HG03442 (cell line): ENCODE measurements around the gene MEGF11.
A peak's percentile ranks its signal among the peaks of the same experiment; 100 is the strongest.

Source experiments
- ATAC-seq: cut with Tn5 transposase; IDR thresholded peaks from one replicate; pipeline ENCODE4 v1.9.1; 2021; ENCODE audit warnings: mild to moderate bottlenecking, moderate library complexity; ENCODE audit not compliant: unreplicated experiment

The MEGF11 gene

GRCh38 chr15:66178531-66178910 is 75.0 kb downstream of the MEGF11 start:
- ATAC-seq: no peak

DNA sequence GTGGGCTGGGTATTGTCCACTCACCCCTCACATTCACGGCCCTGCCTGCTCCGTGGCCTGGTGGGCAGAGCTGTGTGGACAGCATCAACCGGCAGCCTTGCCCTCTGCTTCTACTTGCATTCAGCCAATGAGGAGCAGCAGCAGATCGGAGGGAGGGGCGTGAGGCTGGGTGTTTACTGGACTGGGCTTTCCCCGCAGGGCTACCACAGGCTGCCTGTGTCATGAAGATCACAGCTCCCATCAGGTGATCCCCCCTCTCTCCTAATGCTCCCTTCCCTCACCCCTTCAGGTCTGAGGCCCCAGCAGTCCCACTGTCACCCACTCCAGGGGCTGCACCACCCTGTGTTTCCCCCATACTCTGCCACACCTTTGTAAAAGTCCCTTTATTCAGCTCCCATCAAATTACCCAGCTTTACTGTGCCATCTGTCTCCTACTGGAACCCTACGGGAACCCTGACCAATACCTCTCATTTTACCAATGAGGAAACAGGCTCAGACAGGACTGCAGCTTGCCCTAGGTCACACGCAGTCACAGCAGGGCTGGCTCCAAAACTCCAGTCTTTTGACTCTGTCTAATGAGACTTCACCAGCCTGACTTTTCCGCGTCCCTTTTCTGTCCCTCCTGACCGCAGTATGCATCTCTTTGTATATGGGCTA is 81.1 kb downstream of the MEGF11 start:
- ATAC-seq: no peak

DNA sequence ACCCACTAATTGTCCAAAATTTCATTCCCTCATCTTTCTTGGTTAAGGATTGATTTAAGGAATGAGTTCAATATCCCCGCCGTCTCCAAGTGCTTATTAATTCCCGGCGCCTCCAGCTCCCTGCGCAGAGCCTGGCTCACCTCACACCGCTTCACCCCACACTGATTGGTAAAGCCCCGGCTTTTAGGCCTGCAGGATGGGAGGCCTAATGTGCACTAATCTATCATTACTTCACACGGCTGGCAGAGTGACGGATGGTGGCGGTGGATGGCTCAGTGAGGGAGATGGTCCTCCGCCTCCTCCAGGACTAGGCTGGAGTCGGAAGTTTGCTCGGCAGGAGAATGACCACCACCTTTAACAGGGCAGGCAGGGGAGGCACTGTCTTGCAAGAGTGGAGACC is 81.7 kb downstream of the MEGF11 start:
- ATAC-seq: no peak

GRCh38 chr15:66170716-66171115 is 82.8 kb downstream of the MEGF11 start:
- ATAC-seq: no peak

- no peak for ATAC-seq
Measured at GRCh38 chr15:66170042-66170441, 83.5 kb downstream of the MEGF11 start.

- ATAC-seq: no peak
Measured at GRCh38 chr15:66169625-66170024, 83.9 kb downstream of the MEGF11 start.

DNA sequence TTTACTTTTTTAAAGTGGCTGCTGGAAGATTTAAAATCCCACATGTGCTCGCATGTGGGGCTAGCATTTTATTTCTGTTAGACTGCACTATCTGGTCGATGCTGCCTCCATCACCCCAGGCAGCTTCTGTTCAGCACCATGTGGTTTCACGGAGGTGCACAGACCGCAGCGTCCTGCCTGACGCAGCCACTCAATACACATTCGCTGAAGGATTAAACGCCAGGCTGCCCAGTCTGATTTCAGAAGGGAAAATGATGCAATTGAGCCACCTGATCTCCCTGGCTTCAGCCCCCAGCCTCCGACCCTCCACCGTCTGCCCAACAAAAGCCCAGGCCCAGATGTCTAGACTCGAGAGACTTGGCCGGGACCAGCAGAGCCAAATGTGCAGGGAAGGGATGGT is 84.5 kb downstream of the MEGF11 start:
- no peak for ATAC-seq

GRCh38 chr15:66167854-66168253 is 85.7 kb downstream of the MEGF11 start:
- no peak for ATAC-seq

DNA sequence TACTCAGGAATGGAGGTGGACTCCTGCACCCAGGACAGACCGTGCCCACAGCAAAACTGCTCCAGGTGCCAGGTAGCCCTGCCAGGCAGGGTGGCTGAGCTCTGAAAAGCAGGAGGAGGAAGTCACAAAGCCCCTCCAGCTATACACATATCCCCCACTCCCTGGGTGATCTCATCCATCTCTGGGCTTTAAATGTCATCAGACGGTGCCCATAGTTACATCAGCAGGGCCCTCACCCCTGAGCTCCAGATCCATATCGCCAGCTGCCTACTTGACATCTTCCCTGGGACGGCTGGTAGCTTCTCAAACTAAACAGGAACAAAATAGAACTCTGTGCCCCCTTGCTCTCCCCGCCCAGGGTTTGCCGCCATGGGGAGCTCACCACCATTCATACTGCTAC is 87.7 kb downstream of the MEGF11 start:
- no peak for ATAC-seq

DNA sequence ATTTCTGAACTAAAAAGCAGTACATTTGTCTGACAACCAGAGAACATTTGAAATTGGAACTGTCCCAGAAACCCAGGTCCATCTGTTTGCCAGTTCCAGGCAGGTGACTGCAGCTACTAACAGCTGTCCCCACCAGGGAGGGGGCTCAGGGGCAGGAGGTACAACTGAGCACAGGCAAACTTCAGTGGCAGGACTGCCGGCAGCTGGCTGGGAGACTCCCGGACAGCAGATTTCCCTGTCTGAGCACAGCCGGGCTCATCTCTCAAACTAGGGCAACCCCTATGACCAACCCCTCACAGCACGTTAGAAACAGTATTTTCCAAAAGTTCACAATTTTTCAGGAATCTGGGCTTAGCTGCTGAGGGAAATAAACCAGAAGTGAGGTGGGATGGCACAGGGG is 88.8 kb downstream of the MEGF11 start:
- ATAC-seq: no peak

DNA sequence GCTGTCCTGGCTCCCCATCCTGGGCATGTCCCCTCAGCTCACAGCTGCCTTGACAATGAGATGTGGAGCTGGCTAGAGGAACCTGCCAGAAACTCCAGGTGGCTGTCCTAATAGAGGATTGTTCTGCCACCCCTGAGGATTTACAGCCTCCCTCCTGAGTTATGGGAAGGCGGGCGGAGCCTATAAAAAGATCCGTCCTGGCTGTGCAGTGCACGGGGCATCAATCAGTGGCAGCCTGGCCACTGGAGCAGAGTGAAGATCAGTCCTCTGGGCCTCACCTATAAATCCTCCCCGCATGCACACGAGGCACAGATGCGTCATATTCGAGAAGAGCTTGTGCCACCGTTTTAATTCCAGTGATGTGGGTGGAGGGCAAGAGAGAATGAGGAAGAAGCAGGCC is 90.0 kb downstream of the MEGF11 start:
- ATAC-seq: no peak

DNA sequence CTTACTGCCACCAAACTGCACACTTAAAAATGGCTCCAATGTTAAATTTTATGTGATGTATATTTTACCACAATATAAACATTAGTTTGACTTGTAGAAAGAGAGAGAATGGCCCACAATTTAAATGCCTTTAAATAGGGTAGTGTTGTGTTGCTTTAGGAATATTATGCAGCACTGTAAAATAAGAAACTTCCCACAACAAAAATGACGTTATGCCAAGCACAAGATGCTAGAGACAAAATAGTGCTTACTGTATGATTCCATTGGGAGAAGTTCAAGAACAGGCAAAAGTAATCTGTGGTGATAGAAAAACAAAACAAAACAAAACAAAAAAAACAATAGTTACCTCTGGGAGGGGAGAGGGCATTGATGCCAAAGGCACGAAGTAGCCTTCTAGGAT is 91.3 kb downstream of the MEGF11 start:
- no peak for ATAC-seq

GRCh38 chr15:66161575-66162118 is 91.9 kb downstream of the MEGF11 start:
- no peak for ATAC-seq

DNA sequence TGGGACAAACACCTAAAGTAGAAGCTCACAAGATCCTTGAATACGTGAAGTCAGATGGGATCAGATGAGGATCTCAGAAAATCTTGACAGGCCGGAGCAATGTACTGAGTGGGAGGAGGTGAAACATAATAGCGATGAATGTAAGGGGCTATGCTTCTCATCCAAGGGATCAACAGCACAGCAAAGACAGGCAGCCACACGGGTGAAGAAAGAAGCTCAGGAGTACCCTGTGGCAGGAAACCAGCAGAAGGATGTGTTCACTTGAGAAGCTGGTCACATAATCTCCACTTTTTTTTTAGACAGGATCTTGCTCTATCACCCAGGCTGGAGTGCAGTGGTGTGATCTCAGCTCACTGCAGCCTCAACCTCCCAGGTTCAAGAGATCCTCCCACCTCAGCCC is 92.4 kb downstream of the MEGF11 start:
- no peak for ATAC-seq

- no peak for ATAC-seq
Measured at GRCh38 chr15:66157507-66157906, 96.0 kb downstream of the MEGF11 start.

GRCh38 chr15:66156310-66156975 is 97.1 kb downstream of the MEGF11 start:
- no peak for ATAC-seq

DNA sequence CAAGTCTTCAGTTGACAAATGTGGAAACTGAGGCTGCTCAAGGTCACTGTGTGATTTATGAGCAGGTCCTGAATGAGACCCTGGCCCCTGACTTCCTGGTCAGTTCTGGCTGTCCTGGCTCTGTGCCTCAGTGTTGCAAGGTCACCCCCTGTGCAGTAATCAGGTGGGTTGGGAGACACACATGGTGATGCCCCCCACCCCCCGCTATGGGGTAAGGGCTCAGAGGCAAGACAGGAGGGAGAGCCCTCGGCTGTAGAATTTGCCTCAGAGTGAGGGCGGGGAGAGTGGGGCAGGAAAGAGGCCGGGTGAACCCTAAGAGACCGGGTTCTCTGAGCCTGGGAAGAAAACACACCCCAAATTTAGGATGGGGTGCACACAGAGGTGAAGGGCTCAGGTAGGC is 98.5 kb downstream of the MEGF11 start:
- ATAC-seq: no peak

- ATAC-seq: no peak
Measured at GRCh38 chr15:66154581-66154980, 99.0 kb downstream of the MEGF11 start.

GRCh38 chr15:66153549-66154415 is 99.8 kb downstream of the MEGF11 start:
- peak; percentile 63 for ATAC-seq

DNA sequence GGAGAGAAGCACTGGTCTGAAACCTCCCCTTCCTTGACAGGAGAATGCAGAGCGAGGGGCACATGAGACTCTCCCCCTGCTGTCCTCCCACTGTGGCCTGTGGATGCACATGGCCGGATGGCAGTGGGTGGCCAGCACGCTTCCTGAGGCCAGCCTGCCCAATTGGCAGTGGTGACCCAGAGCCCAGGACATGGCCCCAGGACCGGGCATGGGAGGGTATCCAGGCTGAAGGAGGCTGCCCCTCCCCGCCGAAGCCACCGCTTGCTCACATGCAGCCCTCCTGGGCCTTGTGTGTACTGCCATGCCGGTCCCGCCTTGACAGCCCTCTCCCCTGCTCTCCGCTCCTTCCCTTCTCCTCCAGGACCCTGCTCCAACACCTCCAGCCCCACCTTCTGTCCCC is 100.9 kb downstream of the MEGF11 start:
- ATAC-seq: no peak

DNA sequence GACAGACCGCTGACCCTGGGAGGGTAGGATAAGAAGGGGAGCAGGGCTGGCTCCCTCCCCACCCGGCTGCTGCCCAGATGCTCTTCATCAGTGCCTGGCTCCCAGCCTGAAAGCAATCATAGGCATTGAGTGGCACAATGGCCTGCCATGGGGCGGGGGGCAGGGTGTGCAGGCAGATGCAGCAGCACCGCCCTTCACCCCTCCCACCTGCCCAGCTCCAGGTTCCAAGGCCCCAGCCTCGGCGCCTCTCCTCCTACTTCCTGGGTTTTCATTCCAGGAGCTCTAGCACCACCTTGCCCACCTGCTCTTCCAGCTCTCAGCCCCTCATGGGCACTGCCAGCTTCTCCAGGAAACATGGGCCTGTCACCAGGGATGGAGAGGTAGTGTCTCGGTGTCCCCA is 101.7 kb downstream of the MEGF11 start:
- ATAC-seq: no peak

GRCh38 chr15:66149871-66150270 is 103.7 kb downstream of the MEGF11 start:
- ATAC-seq: no peak
